WI38 (cell line): ENCODE data around the gene SLC4A1AP.

Experiments used
- H3K4me3 ChIP-seq: 2 replicates; pipeline ENCODE4 v1.5.1; 2011; ENCODE audit warnings: low read depth, mild to moderate bottlenecking, control low read depth, low read length
- TF ChIP-seq, protein P1 (sequence below): IDR thresholded peaks from 2 replicates; pipeline ENCODE4 v1.5.1; 2012; ENCODE audit warnings: low read depth, mild to moderate bottlenecking, control low read depth, low read length

Gene SLC4A1AP

DNA sequence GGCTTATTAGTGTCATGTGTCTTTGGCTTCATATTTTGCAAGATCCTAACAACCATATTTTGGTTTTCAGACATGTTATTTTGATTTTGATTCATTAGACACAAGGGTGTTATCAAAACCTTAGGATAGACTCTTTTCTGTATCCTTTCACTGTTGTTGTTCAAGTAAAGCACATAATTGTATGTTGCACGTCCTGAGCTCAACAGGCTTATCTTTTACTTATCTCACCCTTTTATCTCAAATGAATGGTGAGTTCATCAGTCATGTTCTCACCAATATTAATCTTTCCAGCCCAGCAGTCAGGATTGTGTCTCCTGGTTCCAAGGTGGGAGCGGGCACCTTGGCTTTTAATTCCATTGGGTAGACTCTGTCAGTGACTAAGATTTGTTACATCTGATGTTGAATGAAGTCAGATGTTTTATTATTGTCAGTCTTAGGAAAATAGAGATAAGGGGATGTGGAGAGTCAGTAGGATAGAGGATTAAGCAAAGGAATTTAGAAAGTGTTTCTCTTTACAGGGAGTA, 22.9 kb upstream of the SLC4A1AP start:
- H3K4me3 ChIP-seq = no peak overlapping the region
- TF ChIP-seq, protein P1, sequence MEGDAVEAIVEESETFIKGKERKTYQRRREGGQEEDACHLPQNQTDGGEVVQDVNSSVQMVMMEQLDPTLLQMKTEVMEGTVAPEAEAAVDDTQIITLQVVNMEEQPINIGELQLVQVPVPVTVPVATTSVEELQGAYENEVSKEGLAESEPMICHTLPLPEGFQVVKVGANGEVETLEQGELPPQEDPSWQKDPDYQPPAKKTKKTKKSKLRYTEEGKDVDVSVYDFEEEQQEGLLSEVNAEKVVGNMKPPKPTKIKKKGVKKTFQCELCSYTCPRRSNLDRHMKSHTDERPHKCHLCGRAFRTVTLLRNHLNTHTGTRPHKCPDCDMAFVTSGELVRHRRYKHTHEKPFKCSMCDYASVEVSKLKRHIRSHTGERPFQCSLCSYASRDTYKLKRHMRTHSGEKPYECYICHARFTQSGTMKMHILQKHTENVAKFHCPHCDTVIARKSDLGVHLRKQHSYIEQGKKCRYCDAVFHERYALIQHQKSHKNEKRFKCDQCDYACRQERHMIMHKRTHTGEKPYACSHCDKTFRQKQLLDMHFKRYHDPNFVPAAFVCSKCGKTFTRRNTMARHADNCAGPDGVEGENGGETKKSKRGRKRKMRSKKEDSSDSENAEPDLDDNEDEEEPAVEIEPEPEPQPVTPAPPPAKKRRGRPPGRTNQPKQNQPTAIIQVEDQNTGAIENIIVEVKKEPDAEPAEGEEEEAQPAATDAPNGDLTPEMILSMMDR = no peak

DNA sequence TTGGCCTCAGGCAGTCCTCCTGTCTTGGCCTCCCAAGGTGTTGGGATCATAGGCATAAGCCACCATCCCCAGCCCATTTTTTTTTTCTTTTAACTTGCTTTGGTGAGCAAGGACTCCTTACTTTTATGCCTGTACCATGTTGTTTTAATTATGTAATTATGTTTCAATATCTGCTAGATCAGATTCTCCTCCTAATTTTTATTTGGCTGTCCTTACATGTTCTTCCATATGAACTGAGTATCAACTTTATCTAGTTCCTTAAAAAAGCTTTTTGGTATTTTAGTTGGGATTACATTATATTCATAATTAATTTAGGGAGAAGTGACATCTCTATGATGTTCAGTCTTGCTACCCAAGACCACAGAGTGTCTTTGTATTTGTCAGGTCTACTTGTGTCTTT, 18.5 kb upstream of the SLC4A1AP start:
- TF ChIP-seq, protein P1 = no peak

DNA sequence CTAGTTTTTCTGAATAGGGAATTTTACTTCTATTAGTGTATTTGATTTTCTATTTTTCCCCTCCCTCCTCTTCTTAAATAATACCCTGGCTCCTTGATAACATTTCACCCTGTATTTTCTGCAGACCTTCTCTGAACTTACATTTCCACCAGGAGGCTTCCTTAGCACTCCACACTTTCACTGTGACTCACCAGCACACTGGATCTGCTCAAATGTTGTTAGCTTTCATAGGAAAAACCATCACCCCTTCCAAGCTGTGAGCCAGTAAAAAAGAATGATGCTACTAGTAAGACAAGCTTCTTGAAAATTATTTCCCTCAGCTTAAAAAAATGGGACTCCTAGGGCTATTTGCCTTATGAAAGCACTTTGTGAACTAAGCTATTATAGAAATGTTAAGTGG, 16.4 kb upstream of the SLC4A1AP start:
- H3K4me3 ChIP-seq = no peak overlapping the region
- TF ChIP-seq, protein P1 = no peak

More for the DNA sequence above, 18.5 kb upstream of the SLC4A1AP start:
- no peak overlapping the region for H3K4me3 ChIP-seq

DNA sequence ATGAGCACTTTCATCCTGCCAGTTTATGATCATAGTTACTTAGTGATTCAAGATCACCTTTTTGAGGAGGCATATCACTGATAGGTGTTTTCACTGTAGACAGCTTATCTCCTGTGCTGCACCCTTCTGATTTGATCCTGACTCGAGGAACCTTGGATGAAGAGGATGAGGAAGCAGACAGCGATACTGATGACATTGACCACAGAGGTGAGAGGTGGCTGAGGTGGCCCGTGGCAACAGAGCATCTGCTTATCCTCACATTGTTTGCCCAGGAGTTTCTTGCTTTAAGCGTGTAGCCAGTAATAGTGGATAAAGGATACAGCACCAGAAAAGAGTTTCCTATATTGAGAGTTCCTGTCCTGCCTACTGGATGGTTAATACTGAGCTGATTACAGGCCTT, 16.0 kb upstream of the SLC4A1AP start:
- TF ChIP-seq, protein P1 = no peak
- no peak overlapping the region for H3K4me3 ChIP-seq

DNA sequence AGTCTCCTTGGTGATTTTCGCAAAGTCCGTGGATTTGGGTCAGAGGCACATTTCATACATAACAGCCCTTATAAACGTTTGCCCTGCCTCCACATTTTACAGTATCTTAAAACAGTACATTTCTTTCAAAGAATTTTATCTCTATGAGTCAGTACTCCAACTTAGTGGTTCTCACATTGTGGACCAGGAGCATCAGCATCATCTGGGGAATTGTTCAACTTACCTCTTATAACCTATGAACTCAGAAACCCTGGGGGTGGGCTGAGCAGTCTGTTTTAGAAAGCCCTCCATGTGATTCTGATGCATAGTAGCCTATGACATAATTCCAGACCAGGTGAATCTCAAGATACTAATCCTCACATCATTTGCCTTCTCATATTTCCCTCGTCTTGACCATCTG, 12.6 kb upstream of the SLC4A1AP start:
- TF ChIP-seq, protein P1 = no peak
- no peak overlapping the region for H3K4me3 ChIP-seq

DNA sequence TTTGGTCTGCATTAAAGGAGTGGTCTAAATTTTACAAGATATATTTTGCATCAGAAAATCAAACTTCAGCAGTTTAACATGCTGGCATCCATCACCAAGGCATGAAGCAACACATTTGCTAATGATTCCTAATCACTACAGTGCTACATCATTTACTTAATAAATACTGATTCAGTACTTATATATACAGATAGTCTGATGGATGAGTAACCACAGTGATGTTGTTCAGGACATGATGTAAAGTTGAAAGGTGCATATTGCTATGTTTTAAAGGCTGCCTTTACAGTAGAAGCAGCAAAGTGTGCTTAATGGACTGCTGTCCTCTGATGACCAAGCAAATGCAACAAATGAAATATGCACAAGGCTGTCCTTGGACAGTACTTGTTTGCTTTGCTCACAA, 11.3 kb upstream of the SLC4A1AP start:
- TF ChIP-seq, protein P1 = no peak
- no peak overlapping the region for H3K4me3 ChIP-seq

DNA sequence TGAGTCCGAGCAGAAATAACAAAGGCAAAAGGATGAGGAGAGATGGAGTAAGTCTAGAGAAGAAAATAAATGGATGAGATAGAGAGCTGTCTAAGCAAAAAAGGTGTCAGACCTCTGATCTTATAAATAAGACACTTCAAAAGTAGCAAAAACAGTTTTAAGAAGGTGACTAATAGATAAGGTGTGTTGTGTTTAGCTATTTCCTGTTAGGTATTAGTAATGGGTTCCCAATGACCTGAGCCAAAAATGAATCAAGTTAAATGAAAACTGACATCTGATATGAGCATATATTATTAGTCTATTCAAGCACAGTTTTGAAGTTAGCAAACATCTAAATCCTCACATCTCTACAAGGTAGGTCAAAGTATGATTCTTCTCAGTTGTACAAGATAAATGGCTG, 10.9 kb upstream of the SLC4A1AP start:
- no peak overlapping the region for H3K4me3 ChIP-seq
- TF ChIP-seq, protein P1 = no peak
